Urinary bladder (tissue), 4 donors: Measurements from ENCODE around the gene MYO5B. TPM values are rescaled to one million over a fixed set of nuclear protein-coding genes. Genes with fewer than 3 reads are reported as not detected.
A peak's percentile ranks its signal among the peaks of the same experiment; 100 is the strongest.
"Not testable (repeated sequence)": the region's sequence is repeated elsewhere in the genome, so short reads cannot be mapped to it uniquely, and the experiment has no call there.

Experiments used
- DNase-seq: peaks from one replicate; pipeline ENCODE4 v3.0.0-alpha.2; 2015; ENCODE audit errors: extremely low spot score
- H3K27ac ChIP-seq: one replicate; pipeline ENCODE4 v1.5.1; 2013; ENCODE audit warnings: low read depth, mild to moderate bottlenecking, moderate library complexity
- H3K36me3 ChIP-seq: one replicate; pipeline ENCODE4 v1.6.1; 2013; ENCODE audit warnings: mild to moderate bottlenecking, moderate library complexity; ENCODE audit not compliant: insufficient read depth
- H3K4me1 ChIP-seq: one replicate; pipeline ENCODE4 v1.6.1; 2013; ENCODE audit warnings: mild to moderate bottlenecking, moderate library complexity; ENCODE audit not compliant: insufficient read depth
- H3K4me3 ChIP-seq: one replicate; pipeline ENCODE4 v1.5.1; 2013; ENCODE audit warnings: low read depth, low read length
- WGBS: extraction: QIAGEN DNeasy Blood & Tissue Kit; methylation state at CpG from one replicate; pipeline ENCODE4 v1.1.7; 2013; 5-methylcytosine and 5-hydroxymethylcytosine counted together
- polyA plus RNA-seq: library from polyadenylated mRNA; stranded (reverse); fragments of 200-250 nt; gene quantifications from one replicate; pipeline ENCODE4 v1.2.3, GENCODE V29; 2013
- total RNA-seq: library from RNA; depleted of rRNA; stranded (reverse); fragments of >200 nt; gene quantifications from one replicate; pipeline ENCODE4 v1.2.3, GENCODE V29; 2014
- donor health status: healthy with polysubstance abuse.
- donor health status: healthy.

The MYO5B gene
- total RNA-seq: 8.8 TPM
- 2.7 TPM for polyA plus RNA-seq

DNA sequence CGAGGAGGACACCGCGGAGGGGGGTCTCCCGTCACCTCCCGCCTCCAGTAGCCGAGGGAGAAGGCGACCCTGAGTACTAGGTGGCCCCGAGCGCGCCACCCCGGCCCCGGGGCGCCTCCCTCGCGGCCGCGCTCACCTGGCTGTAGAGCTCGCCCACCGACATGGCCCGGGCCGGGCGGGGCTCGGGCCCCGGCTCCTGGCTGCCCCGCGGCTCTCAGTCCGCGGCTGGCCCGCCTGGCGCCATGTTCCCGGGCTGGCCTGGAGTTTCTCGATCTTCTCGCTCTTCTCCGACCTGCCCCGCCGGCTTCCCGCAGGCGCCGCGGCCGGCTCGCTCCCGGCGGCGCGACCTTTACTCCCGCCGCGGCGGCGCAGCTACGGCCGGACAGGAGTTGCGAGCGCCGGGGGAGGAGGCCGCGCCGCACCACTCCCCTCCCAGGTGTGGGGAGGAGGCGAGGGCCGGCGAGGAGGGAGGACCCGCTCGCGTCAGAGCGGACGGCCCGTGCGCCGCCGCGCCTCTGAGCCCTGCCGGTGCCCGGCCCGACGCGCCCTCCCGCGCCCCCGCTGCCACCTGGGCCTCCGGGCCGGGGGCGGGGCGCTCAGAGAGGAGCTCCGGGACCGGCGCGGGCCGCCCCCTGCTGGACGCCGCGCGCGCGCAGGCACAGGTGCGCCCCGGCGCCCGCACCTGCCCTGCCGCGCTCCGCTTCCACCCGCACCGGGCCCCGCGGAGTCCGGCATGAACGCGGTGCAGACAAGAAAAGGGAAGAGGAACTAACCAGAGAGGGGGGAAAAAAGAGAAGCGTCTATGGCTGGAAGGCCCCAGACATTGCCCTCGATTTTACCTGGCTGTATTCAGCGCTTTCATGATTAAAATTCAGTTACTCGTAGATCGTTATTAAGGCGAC, at the start of gene MYO5B:
Gene MYO5B (minus strand): TSS at position 517 of the 902 bp plus-strand sequence. CDS start 354 bp downstream, at position 163.
- Histone ChIP-seq H3K27ac (no peak within 1 kb of the TSS), H3K4me3 (peak within 1 kb of the TSS; percentile 62), H3K36me3 (no peaks in the 10 kb centered on the region), H3K4me1 (no peaks in the 10 kb centered on the region)
- 1% methylated on average over 114 of the region's 115 CpGs for WGBS
- no peak for DNase-seq

DNA sequence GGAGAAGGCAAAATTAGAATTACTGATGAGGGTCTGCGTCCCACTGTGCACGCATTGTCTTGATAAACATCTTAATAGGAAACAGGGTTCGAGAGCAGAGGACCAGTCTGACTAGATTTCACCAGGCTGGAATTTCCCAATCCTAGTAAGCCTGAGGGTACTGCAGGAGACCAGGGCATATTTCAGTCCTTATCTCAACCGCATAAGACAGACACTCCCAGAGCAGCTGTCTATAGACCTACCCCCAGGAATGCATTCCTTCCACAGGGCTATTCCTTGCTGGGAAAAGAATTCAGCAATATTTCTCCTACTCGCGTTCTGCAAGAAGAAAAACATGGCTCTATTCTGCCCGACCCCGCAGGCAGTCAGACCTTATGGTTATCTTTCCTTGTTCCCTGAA, 46.8 kb upstream of the MYO5B start:
- not testable (repeated sequence) for H3K4me3 ChIP-seq, H3K27ac ChIP-seq, DNase-seq, H3K36me3 ChIP-seq, H3K4me1 ChIP-seq
- 89% methylated on average over 8 of the region's 8 CpGs for WGBS

DNA sequence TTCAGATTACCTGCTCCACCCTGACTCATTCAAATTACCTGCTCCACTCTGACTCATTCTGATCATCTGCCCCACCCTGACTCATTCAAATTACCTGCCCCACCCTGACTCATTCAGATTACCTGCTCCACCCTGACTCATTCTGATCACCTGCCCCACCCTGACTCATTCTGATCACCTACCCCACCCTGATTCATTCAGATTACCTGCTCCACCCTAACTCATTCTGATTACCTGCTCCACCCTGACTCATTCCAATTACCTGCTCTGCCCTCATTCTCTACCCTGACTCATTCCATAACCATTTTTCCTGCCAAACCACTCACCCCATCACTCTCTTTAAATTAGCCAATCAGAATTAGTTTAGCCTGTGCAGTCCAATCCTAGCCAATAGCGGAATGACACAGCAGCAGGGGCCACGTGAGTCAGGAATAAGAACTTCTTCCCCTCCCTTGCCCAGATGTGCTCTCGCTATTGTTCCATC, 45.2 kb upstream of the MYO5B start:
- DNase-seq: no peak
- WGBS: 82% methylated on average over 3 of the region's 3 CpGs
- Histone ChIP-seq H3K27ac (no peak overlapping the region), H3K36me3 (no peaks in the 10 kb centered on the region), H3K4me3 (no peak overlapping the region), H3K4me1 (no peaks in the 10 kb centered on the region)

DNA sequence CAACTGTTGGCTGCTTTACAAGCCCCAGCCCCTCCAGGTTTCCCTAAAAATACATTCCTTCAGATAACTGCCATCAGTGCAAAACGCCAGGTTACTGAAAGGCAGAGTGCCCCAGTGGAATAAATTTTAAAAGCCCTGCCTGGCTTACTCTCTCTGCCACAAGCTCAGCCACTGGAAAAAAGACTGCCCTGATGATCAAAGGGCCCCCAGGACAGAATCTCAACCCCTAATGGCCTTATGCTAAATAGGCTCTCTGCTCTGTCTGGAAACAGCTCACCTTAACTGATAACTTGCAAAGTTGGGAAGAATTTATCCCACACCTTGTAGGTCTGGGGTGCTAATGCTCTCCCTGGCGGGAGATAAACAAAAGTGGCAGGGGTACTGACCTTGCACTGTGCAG, 37.5 kb upstream of the MYO5B start:
- no peak for DNase-seq
- WGBS: 47% methylated on average over 2 of the region's 2 CpGs
- no peak overlapping the region for H3K27ac ChIP-seq

DNA sequence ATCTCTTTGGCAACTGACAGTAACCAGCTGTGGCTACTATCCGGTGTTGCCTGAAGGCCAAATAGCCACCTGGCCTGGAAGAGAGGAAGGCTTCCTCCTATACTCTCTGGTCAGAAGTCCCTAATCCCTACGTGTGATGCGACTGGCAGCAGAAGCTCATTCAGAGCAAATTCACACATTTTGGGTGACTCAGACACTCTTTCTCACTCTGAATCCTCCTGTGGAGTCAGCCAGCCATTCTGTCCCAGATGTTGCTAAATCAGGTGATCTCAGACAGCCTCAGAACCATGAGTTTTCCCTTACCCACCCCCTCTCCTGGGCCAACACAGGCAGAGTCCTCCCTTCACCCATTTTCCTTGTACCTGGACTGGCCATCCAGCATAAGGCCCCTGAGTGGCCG, 36.7 kb upstream of the MYO5B start:
- Histone ChIP-seq H3K36me3 (no peaks in the 10 kb centered on the region), H3K4me3 (no peak overlapping the region), H3K27ac (no peak overlapping the region), H3K4me1 (no peaks in the 10 kb centered on the region)
- 75% methylated on average over 4 of the region's 4 CpGs for WGBS
- DNase-seq: no peak

More for the DNA sequence above, 37.5 kb upstream of the MYO5B start:
- H3K4me1 ChIP-seq: no peaks in the 10 kb centered on the region
- no peaks in the 10 kb centered on the region for H3K36me3 ChIP-seq
- no peak overlapping the region for H3K4me3 ChIP-seq

DNA sequence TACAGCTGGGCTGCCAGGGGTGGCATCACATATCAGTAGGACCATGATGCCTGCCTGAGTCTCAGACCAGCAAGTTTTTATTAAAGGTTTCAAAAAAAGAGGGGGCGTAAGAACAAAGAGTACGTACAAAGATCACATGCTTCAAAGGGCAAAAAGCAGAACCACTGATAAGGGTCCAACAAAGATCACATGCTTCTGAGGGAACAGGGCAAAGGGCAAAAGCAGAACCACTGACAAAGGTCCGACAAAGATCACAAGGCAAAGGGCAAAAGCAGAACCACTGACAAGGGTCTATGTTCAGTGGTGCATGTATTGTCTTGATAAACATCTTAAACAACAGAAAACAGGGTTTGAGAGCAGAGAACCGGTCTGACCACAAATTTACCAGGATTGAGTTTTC, 25.3 kb upstream of the MYO5B start:
- H3K4me1 ChIP-seq, H3K4me3 ChIP-seq, H3K36me3 ChIP-seq, H3K27ac ChIP-seq, DNase-seq: not testable (repeated sequence)
- WGBS: 90% methylated on average over 4 of the region's 4 CpGs

DNA sequence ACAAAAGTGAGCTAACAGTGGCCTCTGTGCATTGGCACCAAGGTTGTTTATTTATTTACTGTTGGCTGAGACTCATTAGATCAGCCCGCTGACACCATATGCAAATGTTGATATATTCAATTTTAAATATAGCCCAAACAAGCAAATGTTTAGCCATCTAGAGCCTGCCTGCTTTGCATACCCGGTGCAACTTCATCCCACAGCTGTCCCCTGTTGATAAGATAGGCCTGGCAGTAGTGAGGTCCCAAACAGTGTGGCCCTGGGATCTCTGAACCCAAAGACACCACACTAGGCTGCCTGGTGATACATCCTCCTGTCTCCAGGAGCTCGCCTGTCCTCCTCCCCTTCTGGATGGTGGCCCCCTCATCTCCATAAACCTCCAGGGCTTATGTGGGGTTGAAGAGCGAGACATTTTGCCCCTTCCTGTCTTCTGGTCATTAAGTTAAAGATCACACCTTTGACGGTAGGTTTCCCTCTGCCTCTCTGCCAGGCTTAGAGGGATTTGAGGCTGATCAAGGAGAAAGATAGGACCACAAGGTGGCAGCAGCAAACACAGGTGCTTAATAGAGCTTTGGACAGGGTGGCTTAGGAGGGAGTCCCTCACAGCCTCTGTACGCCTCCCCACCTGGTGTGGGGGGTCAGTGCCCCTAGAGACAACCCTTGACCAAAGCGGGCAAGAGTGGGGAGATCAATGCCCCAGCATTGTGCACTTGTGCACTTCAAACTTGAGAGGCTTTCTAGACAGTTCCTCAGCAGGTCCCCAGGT, 23.7 kb upstream of the MYO5B start:
- 58% methylated on average over 7 of the region's 7 CpGs for WGBS
- Histone ChIP-seq H3K27ac (no peak overlapping the region), H3K4me3 (no peak overlapping the region), H3K4me1 (no peaks in the 10 kb centered on the region), H3K36me3 (no peaks in the 10 kb centered on the region)
- no peak for DNase-seq

DNA sequence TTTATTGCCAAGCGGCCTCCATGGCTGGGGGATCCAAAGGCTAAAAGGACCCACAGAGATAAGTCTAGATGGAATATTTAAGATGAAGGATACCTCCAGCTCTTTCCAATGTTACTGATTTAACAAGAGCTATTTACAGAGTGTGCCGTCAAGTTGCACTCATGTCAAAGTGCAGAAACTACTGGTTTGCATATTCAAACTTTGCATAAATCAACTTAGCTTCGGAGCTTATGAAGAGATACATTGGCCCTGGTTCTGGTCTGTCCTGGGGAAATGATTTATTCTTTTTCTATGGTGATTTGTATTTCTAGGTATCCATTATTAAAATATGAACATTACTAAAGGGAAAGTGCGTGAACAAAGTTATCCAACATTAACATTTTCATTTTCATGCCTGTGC, 14.4 kb upstream of the MYO5B start:
- Histone ChIP-seq H3K4me3 (no peak overlapping the region), H3K27ac (no peak overlapping the region), H3K4me1 (no peaks in the 10 kb centered on the region), H3K36me3 (no peaks in the 10 kb centered on the region)
- no peak for DNase-seq
- 76% methylated on average over 4 of the region's 4 CpGs for WGBS

DNA sequence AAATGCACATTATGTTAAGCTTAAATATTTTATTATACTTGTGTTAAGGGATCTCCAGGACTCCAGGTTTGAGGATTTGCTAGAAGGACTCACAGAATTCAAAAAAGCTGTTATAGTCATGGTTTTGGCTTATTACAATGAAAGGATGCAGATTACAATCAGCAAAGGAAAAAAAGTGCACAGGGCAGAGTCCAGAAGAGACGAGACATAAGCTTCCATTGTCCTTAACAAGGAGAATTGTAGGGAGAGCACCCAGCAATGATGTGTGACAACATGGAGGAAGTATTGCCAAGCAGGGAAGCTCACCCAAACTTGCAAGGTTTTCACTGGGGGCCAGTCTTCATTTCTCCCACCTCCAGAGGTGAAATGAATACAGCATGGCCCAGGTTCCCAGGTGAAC, 12.8 kb upstream of the MYO5B start:
- no peak for DNase-seq
- no peak overlapping the region for H3K27ac ChIP-seq
- no peak overlapping the region for H3K4me3 ChIP-seq
- no peaks in the 10 kb centered on the region for H3K4me1 ChIP-seq
- no peaks in the 10 kb centered on the region for H3K36me3 ChIP-seq
- WGBS: 52% methylated on average over 1 of the region's 1 CpG

DNA sequence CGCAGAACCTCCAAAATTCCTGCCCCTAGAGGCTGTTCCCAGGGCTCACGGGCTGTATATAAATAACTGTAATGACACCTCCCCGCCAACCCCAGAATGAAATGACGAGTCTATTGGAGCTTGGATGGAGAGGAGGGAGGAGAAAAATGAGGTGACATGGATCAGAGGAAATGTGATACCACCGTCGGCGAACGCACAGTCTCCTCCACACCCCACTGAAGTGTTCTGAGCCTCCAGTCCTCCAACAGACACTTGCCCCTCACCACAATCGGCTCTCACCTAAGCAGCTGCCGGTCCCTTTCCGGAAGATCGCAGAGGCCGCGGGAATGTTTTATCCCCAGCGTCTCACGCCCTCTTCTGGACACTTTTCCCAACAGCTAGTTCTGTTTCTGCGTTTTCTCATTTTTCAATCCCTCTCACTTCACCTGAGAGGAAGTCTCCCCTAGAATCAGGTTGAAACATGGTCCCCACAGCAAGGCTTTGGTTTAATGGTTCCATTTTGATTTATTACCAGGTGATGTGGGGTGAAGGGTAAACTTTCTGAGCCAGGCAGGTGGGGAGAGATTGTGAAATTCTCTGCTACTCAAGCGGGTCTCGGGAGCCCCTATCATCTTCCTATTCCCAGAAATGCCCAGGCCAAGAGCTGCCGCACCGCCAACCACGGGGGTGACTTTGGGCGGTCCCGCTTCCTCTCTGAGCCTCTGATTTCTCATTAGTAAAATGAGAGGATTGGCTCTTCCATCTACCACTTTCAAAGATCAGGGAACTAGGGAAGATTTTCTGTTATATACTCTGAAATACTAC, 9.1 kb upstream of the MYO5B start:
- DNase-seq: no peak
- WGBS: 22% methylated on average over 24 of the region's 24 CpGs

DNA sequence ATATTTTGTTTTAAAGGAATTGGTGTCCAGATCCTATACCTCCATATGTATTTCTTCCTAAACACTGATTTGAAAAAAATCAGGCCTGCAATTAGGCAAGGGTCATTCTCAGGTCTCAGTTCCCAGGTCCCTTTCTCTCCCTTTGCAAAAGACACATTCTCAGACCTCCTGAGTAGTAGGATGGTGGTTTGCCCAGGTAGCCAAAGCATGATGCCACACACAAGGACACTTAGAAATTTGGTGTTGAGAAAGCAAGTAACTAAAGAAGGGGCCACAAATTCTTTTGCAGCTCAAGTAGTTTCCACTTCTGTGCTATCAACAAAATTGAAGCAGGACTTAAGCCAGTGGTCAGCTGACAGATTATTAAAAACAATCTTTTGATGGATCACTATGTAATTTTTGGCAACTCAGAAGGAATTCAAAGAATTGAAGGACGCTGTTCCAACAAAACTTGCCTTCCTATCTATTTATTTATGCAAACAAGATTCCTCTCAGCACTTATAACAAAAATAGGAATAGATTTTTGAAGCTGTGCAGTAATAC, 6.6 kb upstream of the MYO5B start:
- WGBS: 48% methylated on average over 1 of the region's 1 CpG
- H3K27ac ChIP-seq: no peak overlapping the region
- no peak overlapping the region for H3K4me3 ChIP-seq
- DNase-seq: no peak
- H3K4me1 ChIP-seq: no peaks in the 10 kb centered on the region
- H3K36me3 ChIP-seq: no peaks in the 10 kb centered on the region

More for the DNA sequence above, 9.1 kb upstream of the MYO5B start:
- no peak overlapping the region for H3K27ac ChIP-seq
- H3K4me3 ChIP-seq: no peak overlapping the region
- H3K36me3 ChIP-seq: no peaks in the 10 kb centered on the region
- no peaks in the 10 kb centered on the region for H3K4me1 ChIP-seq

DNA sequence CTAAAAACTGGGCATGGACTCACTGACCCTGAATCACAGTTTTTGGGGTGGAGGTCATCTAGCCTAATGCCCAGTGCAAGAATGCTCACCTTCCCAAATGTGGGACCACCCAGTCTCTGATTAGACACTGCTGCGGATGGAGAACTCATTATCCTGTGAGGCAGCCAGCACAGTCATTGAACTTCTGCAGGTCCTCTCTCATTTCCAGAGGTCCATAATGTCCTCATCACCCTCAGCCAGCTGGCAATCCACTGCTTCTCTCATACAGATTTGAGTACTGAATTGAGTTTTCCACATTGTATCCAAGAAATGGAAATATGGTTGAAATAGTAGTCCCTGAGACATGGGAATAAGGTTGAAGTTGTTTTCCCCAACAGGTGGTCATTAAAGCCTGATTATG, 5.0 kb upstream of the MYO5B start:
- Histone ChIP-seq H3K36me3 (no peaks in the 10 kb centered on the region), H3K27ac (no peak overlapping the region), H3K4me1 (no peaks in the 10 kb centered on the region), H3K4me3 (no peak overlapping the region)
- no peak for DNase-seq
- 46% methylated on average over 1 of the region's 1 CpG for WGBS

DNA sequence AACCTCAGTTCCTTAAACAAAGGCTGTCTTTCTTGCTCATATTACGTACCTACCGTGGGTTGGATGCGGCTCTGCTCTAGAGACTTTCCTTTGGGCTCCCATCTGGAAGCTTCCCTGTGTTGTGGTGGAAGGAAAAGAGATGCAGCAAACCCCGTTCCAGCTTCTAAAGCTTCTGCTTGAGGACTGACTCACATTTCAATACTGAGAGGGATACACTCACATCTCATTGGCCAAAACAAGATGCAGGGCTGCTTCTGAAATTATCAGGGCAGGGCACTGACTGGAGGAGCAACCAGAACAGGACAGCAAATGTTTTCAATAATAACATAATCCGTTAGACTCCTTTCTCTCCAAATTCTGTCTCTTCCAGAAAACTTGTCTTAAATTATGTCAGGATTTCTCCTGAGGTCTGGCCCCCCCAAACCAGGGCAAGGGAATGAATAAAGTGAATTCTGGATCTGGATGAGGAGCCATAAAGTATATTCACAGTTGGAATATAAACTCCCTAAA, 4.5 kb upstream of the MYO5B start:
- Histone ChIP-seq H3K27ac (no peak overlapping the region), H3K4me1 (no peaks in the 10 kb centered on the region), H3K4me3 (no peak overlapping the region), H3K36me3 (no peaks in the 10 kb centered on the region)
- WGBS: 57% methylated on average over 5 of the region's 5 CpGs
- DNase-seq: no peak
